Smooth muscle cell (in vitro differentiated cells): ENCODE data around the gene SUSD5. TPM values are rescaled to one million over a fixed set of nuclear protein-coding genes. Genes with fewer than 3 reads are reported as not detected.

Experiments
- DNase-seq: peaks from one replicate; lab custom pipeline; 2025; ENCODE audit not compliant: unreplicated experiment; lab: John Stamatoyannopoulos, UW
- H2AFZ ChIP-seq: fragments of 200-600 bp; sonication (generic); 2 replicates; pipeline ENCODE4 v1.6.0; 2016; ENCODE audit warnings: antibody characterized with exemption, low read depth, mild to moderate bottlenecking
- H3F3A ChIP-seq: fragments of 200-600 bp; sonication (generic); 2 replicates; pipeline ENCODE4 v1.6.0; 2017; ENCODE audit warnings: antibody characterized with exemption, low read depth
- H3K27ac ChIP-seq: fragments of 200-600 bp; sonication (generic); 2 replicates; pipeline ENCODE4 v1.5.1; 2016; ENCODE audit warnings: low read depth, mild to moderate bottlenecking
- H3K27me3 ChIP-seq: fragments of 200-600 bp; sonication (generic); 2 replicates; pipeline ENCODE4 v1.6.1; 2016; ENCODE audit warnings: low read depth, mild to moderate bottlenecking
- H3K36me3 ChIP-seq: fragments of 200-600 bp; sonication (generic); 2 replicates; pipeline ENCODE4 v1.5.1; 2016; ENCODE audit warnings: low read depth
- H3K4me1 ChIP-seq: fragments of 200-600 bp; sonication (generic); 2 replicates; pipeline ENCODE4 v1.5.1; 2016; ENCODE audit warnings: low read depth
- H3K4me2 ChIP-seq: fragments of 200-600 bp; sonication (generic); 2 replicates; pipeline ENCODE4 v1.6.0; 2016; ENCODE audit warnings: mild to moderate bottlenecking
- H3K4me3 ChIP-seq: fragments of 200-600 bp; sonication (generic); 2 replicates; pipeline ENCODE4 v1.5.1; 2016; ENCODE audit warnings: mild to moderate bottlenecking
- H3K79me2 ChIP-seq: fragments of 200-600 bp; sonication (generic); 2 replicates; pipeline ENCODE4 v1.6.0; 2016; ENCODE audit warnings: low read depth, mild to moderate bottlenecking
- H3K9ac ChIP-seq: fragments of 200-600 bp; sonication (generic); 2 replicates; pipeline ENCODE4 v1.6.0; 2016; ENCODE audit warnings: low read depth
- H3K9me3 ChIP-seq: fragments of 200-600 bp; sonication (generic); replicated peaks from 2 replicates; pipeline ENCODE4 v1.5.1; 2016; ENCODE audit warnings: low read depth
- H4K20me1 ChIP-seq: fragments of 200-600 bp; sonication (generic); 2 replicates; pipeline ENCODE4 v1.6.0; 2016; ENCODE audit warnings: low read depth
- CTCF ChIP-seq: fragments of 200-600 bp; sonication (generic); IDR thresholded peaks from 2 replicates; pipeline ENCODE4 v1.5.1; 2017; ENCODE audit warnings: borderline replicate concordance, mild to moderate bottlenecking, antibody characterized with exemption; ENCODE audit not compliant: insufficient read depth, poor library complexity, severe bottlenecking
- WGBS: methylation state at CpG from one replicate; pipeline ENCODE4 v1.1.7; 2016; ENCODE audit warnings: low lambda C conversion rate; 5-methylcytosine and 5-hydroxymethylcytosine counted together
- polyA plus RNA-seq: library from polyadenylated mRNA; unstranded; fragments of >200 nt; fragmentation: Nextera tagmentation; extraction: Ambion mirVana; gene quantifications from 2 replicates; pipeline ENCODE4 v1.2.1, GENCODE V29; 2016
- total RNA-seq: library from RNA; depleted of rRNA; stranded (reverse); fragments of >200 nt; gene quantifications from 2 replicates; pipeline ENCODE4 v1.2.3, GENCODE V29; 2014

The SUSD5 gene
- total and polyA plus RNA-seq, 2 experiments from 2014 or later: 1.4 to 1.6 TPM

GRCh38 chr3:33229066-33229465, 10.5 kb upstream of the SUSD5 start:
- Histone ChIP-seq H2AFZ (no peak overlapping the region), H3K4me3 (no peak overlapping the region), H3K27ac (no peak overlapping the region), H4K20me1 (no peaks in the 10 kb centered on the region), H3K4me2 (no peak overlapping the region), H3F3A (no peaks in the 10 kb centered on the region), H3K9me3 (no peaks in the 10 kb centered on the region), H3K4me1 (no peaks in the 10 kb centered on the region), H3K27me3 (no peaks in the 10 kb centered on the region), H3K36me3 (no peaks in the 10 kb centered on the region), H3K79me2 (no peaks in the 10 kb centered on the region), H3K9ac (no peak overlapping the region)
- WGBS: 97% methylated on average over 3 of the region's 3 CpGs
- DNase-seq: no peak
- no peak for TF ChIP-seq CTCF

GRCh38 chr3:33221241-33221640, 2.6 kb upstream of the SUSD5 start:
- DNase-seq: no peak
- H3K9ac ChIP-seq: no peak overlapping the region
- H3K4me1 ChIP-seq: peaks cover 4% of the 10 kb centered on the region
- H4K20me1 ChIP-seq: no peaks in the 10 kb centered on the region
- no peaks in the 10 kb centered on the region for H3K79me2 ChIP-seq
- H3K27me3 ChIP-seq: peaks cover 52% of the 10 kb centered on the region
- H3K4me2 ChIP-seq: no peak overlapping the region
- H3K9me3 ChIP-seq: no peaks in the 10 kb centered on the region
- H3K36me3 ChIP-seq: no peaks in the 10 kb centered on the region
- TF ChIP-seq CTCF: no peak
- no peak overlapping the region for H3K27ac ChIP-seq
- H3K4me3 ChIP-seq: no peak overlapping the region
- no peak overlapping the region for H2AFZ ChIP-seq
- 82% methylated on average over 3 of the region's 3 CpGs for WGBS
- no peaks in the 10 kb centered on the region for H3F3A ChIP-seq

GRCh38 chr3:33219175-33219487, 521 bp upstream of the SUSD5 start:
- H3K79me2 ChIP-seq: no peaks in the 10 kb centered on the region
- no peak for DNase-seq
- no peaks in the 10 kb centered on the region for H3K9me3 ChIP-seq
- WGBS: 8% methylated on average over 11 of the region's 15 CpGs
- no peak for TF ChIP-seq CTCF
- peak overlapping the region; percentile 91 for H3K4me2 ChIP-seq
- H3F3A ChIP-seq: no peaks in the 10 kb centered on the region
- peaks cover 4% of the 10 kb centered on the region for H3K4me1 ChIP-seq
- H3K4me3 ChIP-seq: peak overlapping the region; percentile 68
- no peaks in the 10 kb centered on the region for H3K36me3 ChIP-seq
- H3K27me3 ChIP-seq: peaks cover 66% of the 10 kb centered on the region
- H3K27ac ChIP-seq: no peak overlapping the region
- peak overlapping the region; percentile 54 for H2AFZ ChIP-seq
- H3K9ac ChIP-seq: no peak overlapping the region
- H4K20me1 ChIP-seq: no peaks in the 10 kb centered on the region

- TF ChIP-seq CTCF: no peak
- Histone ChIP-seq H4K20me1 (no peaks in the 10 kb centered on the region), H3K27me3 (peaks cover 62% of the 10 kb centered on the region), H2AFZ (peak overlapping the region; percentile 54), H3K79me2 (no peaks in the 10 kb centered on the region), H3K4me2 (peak overlapping the region; percentile 91), H3K4me1 (peaks cover 4% of the 10 kb centered on the region), H3K27ac (no peak overlapping the region), H3F3A (no peaks in the 10 kb centered on the region), H3K9me3 (no peaks in the 10 kb centered on the region), H3K36me3 (no peaks in the 10 kb centered on the region), H3K4me3 (peak overlapping the region; percentile 68), H3K9ac (no peak overlapping the region)
- WGBS: 3% methylated on average over 19 of the region's 19 CpGs
- DNase-seq: no peak
Observed at GRCh38 chr3:33217866-33218445, 654 bp downstream of the SUSD5 start.
